KMS-11 (cell line): ENCODE measurements around the gene PRKCZ.

Experiments used
- H2AFZ ChIP-seq: fragments of 200-600 bp; sonication (generic); 2 replicates; pipeline ENCODE4 v1.6.1; 2016; ENCODE audit warnings: antibody characterized with exemption, mixed run types, low read depth
- H3K27ac ChIP-seq: fragments of 200-600 bp; sonication (generic); 2 replicates; pipeline ENCODE4 v1.6.1; 2016; ENCODE audit warnings: mild to moderate bottlenecking, mixed run types
- H3K27me3 ChIP-seq: fragments of 200-600 bp; sonication (generic); 2 replicates; pipeline ENCODE4 v1.6.1; 2017; ENCODE audit warnings: mild to moderate bottlenecking, low read depth, mixed run types, moderate library complexity; ENCODE audit not compliant: insufficient read depth
- H3K36me3 ChIP-seq: fragments of 200-600 bp; sonication (generic); 2 replicates; pipeline ENCODE4 v1.6.1; 2017; ENCODE audit warnings: mild to moderate bottlenecking, mixed run types; ENCODE audit not compliant: insufficient read depth
- H3K4me1 ChIP-seq: fragments of 200-600 bp; sonication (generic); 2 replicates; pipeline ENCODE4 v1.6.1; 2016; ENCODE audit warnings: mild to moderate bottlenecking, low read depth, mixed run types; ENCODE audit not compliant: poor library complexity, severe bottlenecking
- H3K4me2 ChIP-seq: fragments of 200-600 bp; sonication (generic); 2 replicates; pipeline ENCODE4 v1.7.0; 2016; ENCODE audit warnings: mild to moderate bottlenecking, mixed run types
- H3K4me3 ChIP-seq: fragments of 200-600 bp; sonication (generic); IDR thresholded peaks from 2 replicates; pipeline ENCODE4 v1.6.1; 2017; ENCODE audit warnings: low read depth, low read length, mixed read lengths; ENCODE audit not compliant: insufficient read depth
- H3K79me2 ChIP-seq: fragments of 200-600 bp; sonication (generic); 2 replicates; pipeline ENCODE4 v1.6.1; 2016; ENCODE audit warnings: low read depth, mixed run types; ENCODE audit not compliant: insufficient read depth
- H3K9ac ChIP-seq: fragments of 200-600 bp; sonication (generic); 2 replicates; pipeline ENCODE4 v1.6.1; 2016; ENCODE audit warnings: mild to moderate bottlenecking, mixed run types
- H4K20me1 ChIP-seq: fragments of 200-600 bp; sonication (generic); 2 replicates; pipeline ENCODE4 v1.6.1; 2016; ENCODE audit warnings: mild to moderate bottlenecking, mixed run types; ENCODE audit not compliant: insufficient read depth
- TF ChIP-seq, protein P1 (sequence below): fragments of 200-600 bp; sonication (generic); conservative IDR thresholded peaks from 2 replicates; pipeline ENCODE4 v1.6.1; 2017; ENCODE audit warnings: low read depth, mild to moderate bottlenecking, antibody characterized with exemption, low read length, moderate library complexity, mixed read lengths

Gene PRKCZ

DNA sequence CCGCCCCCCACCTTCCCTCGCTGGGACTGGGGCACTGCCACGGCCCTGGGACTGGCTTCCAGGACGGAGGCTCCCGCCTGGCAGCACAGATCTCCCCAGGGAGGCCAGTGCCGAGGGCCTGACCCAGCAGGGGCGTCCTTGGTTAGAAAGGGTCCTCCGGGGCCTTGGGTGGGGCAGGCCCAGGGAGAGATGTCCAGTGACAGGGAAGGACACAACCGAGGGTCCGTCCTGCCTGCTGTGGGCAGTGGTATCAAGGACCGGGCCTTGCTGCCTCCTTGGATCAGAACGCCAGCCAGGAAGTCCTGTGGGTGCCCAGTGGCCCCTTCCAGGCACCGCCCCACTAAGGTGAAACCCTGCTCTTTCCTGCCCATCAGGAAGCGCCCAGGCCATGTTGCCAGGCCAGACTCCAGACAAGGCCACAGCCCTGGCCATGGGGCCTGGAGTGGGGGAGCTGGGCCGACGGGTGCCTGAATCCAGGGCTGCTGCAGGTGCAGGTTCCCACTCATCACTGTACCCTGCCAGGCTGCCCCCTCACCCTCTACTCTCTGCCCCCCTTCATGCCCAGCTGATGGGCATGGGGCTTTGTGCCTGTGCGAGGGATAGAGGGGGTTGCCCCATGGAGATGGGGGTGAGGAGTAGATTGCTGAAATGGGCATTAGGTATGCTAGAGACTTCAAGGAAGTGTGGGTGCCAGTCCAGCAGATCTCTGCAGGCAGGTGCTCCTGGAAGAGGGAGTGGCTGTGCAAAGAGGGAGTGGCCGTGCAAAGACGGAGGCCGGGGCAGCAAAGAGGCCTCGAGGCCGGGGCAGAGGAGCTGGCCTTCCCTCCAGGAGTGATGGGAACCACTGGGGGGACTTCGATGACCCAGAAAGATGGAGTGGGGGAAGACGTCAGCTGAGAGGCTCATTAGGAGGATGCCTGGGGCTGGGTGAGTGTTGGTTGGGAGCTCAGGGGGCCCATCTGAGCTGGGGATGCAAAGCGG lies 2.2 kb upstream of the PRKCZ start:
- Histone ChIP-seq H2AFZ (no peak overlapping the region), H3K27ac (no peak overlapping the region), H3K36me3 (no peaks in the 10 kb centered on the region), H3K79me2 (no peaks in the 10 kb centered on the region), H3K4me1 (no peaks in the 10 kb centered on the region), H3K27me3 (peaks cover 65% of the 10 kb centered on the region), H3K9ac (no peak overlapping the region), H4K20me1 (no peaks in the 10 kb centered on the region), H3K4me2 (no peak overlapping the region), H3K4me3 (no peak overlapping the region)
- TF ChIP-seq, protein P1, sequence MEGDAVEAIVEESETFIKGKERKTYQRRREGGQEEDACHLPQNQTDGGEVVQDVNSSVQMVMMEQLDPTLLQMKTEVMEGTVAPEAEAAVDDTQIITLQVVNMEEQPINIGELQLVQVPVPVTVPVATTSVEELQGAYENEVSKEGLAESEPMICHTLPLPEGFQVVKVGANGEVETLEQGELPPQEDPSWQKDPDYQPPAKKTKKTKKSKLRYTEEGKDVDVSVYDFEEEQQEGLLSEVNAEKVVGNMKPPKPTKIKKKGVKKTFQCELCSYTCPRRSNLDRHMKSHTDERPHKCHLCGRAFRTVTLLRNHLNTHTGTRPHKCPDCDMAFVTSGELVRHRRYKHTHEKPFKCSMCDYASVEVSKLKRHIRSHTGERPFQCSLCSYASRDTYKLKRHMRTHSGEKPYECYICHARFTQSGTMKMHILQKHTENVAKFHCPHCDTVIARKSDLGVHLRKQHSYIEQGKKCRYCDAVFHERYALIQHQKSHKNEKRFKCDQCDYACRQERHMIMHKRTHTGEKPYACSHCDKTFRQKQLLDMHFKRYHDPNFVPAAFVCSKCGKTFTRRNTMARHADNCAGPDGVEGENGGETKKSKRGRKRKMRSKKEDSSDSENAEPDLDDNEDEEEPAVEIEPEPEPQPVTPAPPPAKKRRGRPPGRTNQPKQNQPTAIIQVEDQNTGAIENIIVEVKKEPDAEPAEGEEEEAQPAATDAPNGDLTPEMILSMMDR = no peak

DNA sequence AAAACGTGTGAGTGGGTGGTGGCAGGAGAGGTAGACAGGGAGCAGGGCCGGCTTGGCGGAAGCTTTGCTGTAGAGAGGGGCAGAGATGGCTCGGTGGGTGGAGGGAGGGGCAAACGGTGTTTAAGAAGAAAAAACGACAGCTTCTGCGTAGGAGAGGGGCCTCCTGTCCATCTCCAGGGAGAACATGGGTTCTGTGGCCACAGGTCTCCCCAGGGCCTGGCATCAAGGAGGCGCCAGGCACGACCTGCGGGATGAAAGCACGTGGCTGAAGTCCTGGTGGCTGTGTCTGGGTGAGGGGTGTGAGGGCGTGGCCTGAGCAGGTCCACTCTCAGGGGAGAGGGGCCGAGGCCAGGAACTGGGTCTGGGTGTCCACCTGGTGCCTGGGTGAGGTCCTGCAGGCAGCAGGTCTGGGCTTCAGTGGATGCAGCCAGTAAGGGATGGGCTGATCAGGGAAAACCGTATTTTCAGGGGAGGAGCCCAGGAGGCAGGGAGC lies 940 bp upstream of the PRKCZ start:
- H3K36me3 ChIP-seq = no peaks in the 10 kb centered on the region
- H3K27ac ChIP-seq = no peak overlapping the region
- no peaks in the 10 kb centered on the region for H4K20me1 ChIP-seq
- no peaks in the 10 kb centered on the region for H3K79me2 ChIP-seq
- TF ChIP-seq, protein P1 = no peak
- H3K4me3 ChIP-seq = no peak overlapping the region
- H3K9ac ChIP-seq = no peak overlapping the region
- no peaks in the 10 kb centered on the region for H3K4me1 ChIP-seq
- H3K27me3 ChIP-seq = peaks cover 60% of the 10 kb centered on the region
- no peak overlapping the region for H2AFZ ChIP-seq
- no peak overlapping the region for H3K4me2 ChIP-seq

DNA sequence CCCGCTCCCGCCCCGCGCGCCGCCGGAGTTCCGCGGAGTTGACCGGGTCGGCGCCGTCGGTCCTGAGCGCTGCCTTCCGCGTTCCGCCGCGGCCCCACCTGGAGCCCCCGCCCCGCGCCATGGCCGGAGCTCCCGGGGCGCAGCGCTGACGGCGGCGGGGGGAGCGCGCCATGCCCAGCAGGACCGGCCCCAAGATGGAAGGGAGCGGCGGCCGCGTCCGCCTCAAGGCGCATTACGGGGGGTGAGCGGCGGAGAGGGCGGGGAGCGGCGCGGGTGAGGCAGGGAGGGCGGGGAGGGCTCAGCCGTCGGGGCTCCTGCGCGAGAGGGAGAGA lies 216 bp downstream of the PRKCZ start:
- Histone ChIP-seq H2AFZ (no peak overlapping the region), H3K79me2 (no peaks in the 10 kb centered on the region), H3K9ac (no peak overlapping the region), H3K36me3 (no peaks in the 10 kb centered on the region), H3K4me2 (no peak overlapping the region), H3K27ac (no peak overlapping the region), H3K27me3 (peaks cover 55% of the 10 kb centered on the region), H3K4me3 (no peak overlapping the region), H4K20me1 (no peaks in the 10 kb centered on the region), H3K4me1 (no peaks in the 10 kb centered on the region)
- TF ChIP-seq, protein P1 = no peak

DNA sequence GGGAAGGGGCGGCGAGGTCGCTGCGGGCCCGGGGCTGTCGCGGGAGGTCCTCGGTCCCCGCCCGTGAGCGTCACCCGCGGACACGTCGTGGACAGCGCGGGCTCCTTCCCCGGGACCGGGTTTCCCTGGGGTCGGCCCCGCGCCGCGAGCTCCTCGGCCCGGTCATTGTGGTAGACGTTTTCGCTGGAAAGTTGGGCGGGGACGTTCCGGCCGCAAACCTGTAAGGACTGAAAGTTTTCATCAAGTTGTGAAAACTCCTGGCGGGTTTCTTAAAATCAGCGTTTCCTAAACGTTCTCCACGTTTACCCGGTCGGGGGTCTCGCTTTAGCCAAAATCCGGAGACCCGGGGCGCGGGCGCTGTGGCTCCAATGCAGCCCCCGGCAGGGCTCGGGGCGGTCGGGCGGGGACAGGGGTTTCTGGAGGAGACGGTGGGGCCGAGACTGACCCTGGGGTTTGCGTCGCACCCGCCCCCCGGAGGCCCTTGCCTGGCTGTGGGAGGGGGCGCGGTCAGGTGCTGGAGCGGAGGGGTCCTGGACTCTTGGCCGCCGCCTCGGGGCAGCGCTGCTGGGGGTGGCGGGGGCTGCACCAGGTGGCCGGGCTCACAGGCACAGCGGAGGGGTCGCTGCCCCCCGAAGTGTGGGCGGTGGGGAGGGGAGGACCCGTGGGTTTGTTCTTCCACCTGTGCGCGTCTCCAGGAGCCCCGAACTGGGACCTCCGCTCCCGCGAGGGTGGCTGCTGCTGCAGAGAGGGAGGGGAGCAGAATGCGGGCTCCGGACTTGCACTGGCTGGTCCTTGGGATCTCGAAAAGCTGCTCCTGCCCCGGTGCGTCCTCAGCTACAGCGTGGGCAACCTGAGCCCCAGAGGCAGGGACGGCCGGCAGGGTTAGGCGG lies 827 bp downstream of the PRKCZ start:
- Histone ChIP-seq H3K27ac (no peak overlapping the region), H4K20me1 (no peaks in the 10 kb centered on the region), H2AFZ (no peak overlapping the region), H3K4me1 (no peaks in the 10 kb centered on the region), H3K36me3 (no peaks in the 10 kb centered on the region), H3K9ac (no peak overlapping the region), H3K4me2 (no peak overlapping the region), H3K27me3 (peaks cover 49% of the 10 kb centered on the region), H3K79me2 (no peaks in the 10 kb centered on the region), H3K4me3 (no peak overlapping the region)
- TF ChIP-seq, protein P1 = no peak
